GM13976 (cell line): ENCODE measurements around the gene SPDYA.

ENCODE experiments used
- DNase-seq: peaks from one replicate; pipeline ENCODE4 v3.0.0; 2012; ENCODE audit warnings: low spot score
- CTCF ChIP-seq: IDR thresholded peaks from 2 replicates; pipeline ENCODE4 v1.5.1; 2012; ENCODE audit warnings: borderline replicate concordance, mild to moderate bottlenecking; ENCODE audit not compliant: insufficient read depth; ENCODE audit errors: extremely low read depth, missing control alignments, control extremely low read depth
- in situ Hi-C: fragments of 300-500 bp; cut with MboI; formaldehyde crosslinking; loops from one replicate; pipeline ENCODE4 v1.12.0; 2022; ENCODE audit warnings: low sequenced_read_pairs, mixed read lengths, inconsistent platforms; ENCODE audit not compliant: unreplicated experiment

The SPDYA gene

GRCh38 chr2:28896906-28897305 lies 86.3 kb downstream of the SPDYA start:
- in situ Hi-C loops: no loop called here
- TF ChIP-seq CTCF: no peak
- DNase-seq: no peak

- TF ChIP-seq CTCF: no peak
- in situ Hi-C loops: no loop called here
Observed at GRCh38 chr2:28898048-28898447, 87.4 kb downstream of the SPDYA start.

More at GRCh38 chr2:28898048-28898447, 87.4 kb downstream of the SPDYA start:
- no peak for DNase-seq
